ENCODE data around the gene MAOA. TPM values are rescaled to one million over a fixed set of nuclear protein-coding genes. Genes with fewer than 3 reads are reported as not detected.

Gene MAOA
- total RNA-seq, 2 donors from 2014 or later, result 0.38 to 4.7 TPM

- Mint-ChIP-seq H3K27ac (no peak overlapping the region), H3K4me1 (peaks cover 2% of the 10 kb centered on the region), H3K4me3 (no peak overlapping the region), H3K9me3 (peaks cover 44% of the 10 kb centered on the region), H3K36me3 (ENCODE audit: low read depth) (peaks cover 4% of the 10 kb centered on the region), H3K27me3 (ENCODE audit: insufficient read depth) (no peaks in the 10 kb centered on the region)
- H3K27ac ChIP-seq (ENCODE audit: low read depth, low read length), result no peak overlapping the region
- no peak overlapping the region for H3K4me3 ChIP-seq (ENCODE audit: low read length)
- TF ChIP-seq CTCF (conservative IDR thresholded peaks at IDR 0.05), result no peak
- DNase-seq, result no peak
- no peak overlapping the region for H3K9ac ChIP-seq (ENCODE audit: extremely low read depth, low read length, poor library complexity, severe bottlenecking)
- H3K36me3 ChIP-seq (ENCODE audit: control insufficient read depth, insufficient read depth, low read length), result no peaks in the 10 kb centered on the region
- H3K4me1 ChIP-seq (ENCODE audit: control insufficient read depth, insufficient read depth, low read length), result no peaks in the 10 kb centered on the region
- no peaks in the 10 kb centered on the region for H3K27me3 ChIP-seq (ENCODE audit: control insufficient read depth, insufficient read depth, low read length, poor library complexity, severe bottlenecking)
- H3K9me3 ChIP-seq (ENCODE audit: control insufficient read depth, low read length), result no peaks in the 10 kb centered on the region
Measured at GRCh38 chrX:43676971-43677572, 21.0 kb downstream of the MAOA start.

DNA sequence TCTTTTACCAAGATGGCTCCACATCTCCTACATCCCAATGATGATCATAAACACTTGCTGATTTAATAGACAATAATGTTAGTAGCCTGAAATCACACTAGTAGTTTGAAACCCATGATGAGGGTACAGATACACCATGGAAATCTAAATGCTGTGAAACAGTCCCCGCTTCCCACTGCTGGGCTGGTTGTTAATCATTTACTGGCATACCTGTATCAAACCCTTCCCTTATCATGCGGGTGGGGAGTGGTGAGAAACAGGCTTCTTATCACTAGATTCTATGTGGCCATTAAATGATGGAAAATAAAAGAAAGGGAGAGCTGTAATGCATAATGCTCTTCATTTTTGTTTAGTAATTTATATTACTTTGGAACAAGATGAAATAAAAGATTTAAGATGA, 21.9 kb downstream of the MAOA start:
- H3K4me3 Mint-ChIP-seq, result no peak overlapping the region
- H3K27me3 Mint-ChIP-seq (ENCODE audit: insufficient read depth), result no peaks in the 10 kb centered on the region
- WGBS, 2 experiments (ENCODE audit: insufficient coverage in 1 of 2, insufficient read length in 1 of 2), result no CpG with 5 or more reads among the region's 2 CpGs
- Histone ChIP-seq H3K4me1 (ENCODE audit: control insufficient read depth, insufficient read depth, low read length) (no peaks in the 10 kb centered on the region), H3K27ac (ENCODE audit: low read depth, low read length) (no peak overlapping the region), H3K4me3 (ENCODE audit: low read length) (no peak overlapping the region), H3K9ac (ENCODE audit: extremely low read depth, low read length, poor library complexity, severe bottlenecking) (no peak overlapping the region), H3K36me3 (ENCODE audit: control insufficient read depth, insufficient read depth, low read length) (no peaks in the 10 kb centered on the region), H3K27me3 (ENCODE audit: control insufficient read depth, insufficient read depth, low read length, poor library complexity, severe bottlenecking) (no peaks in the 10 kb centered on the region), H3K9me3 (ENCODE audit: control insufficient read depth, low read length) (no peaks in the 10 kb centered on the region)
- H3K9me3 Mint-ChIP-seq, result peaks cover 47% of the 10 kb centered on the region
- no peak overlapping the region for H3K27ac Mint-ChIP-seq
- peaks cover 4% of the 10 kb centered on the region for H3K36me3 Mint-ChIP-seq (ENCODE audit: low read depth)
- H3K4me1 Mint-ChIP-seq, result peaks cover 2% of the 10 kb centered on the region
- TF ChIP-seq CTCF (conservative IDR thresholded peaks at IDR 0.05), result no peak
- DNase-seq, result no peak

DNA sequence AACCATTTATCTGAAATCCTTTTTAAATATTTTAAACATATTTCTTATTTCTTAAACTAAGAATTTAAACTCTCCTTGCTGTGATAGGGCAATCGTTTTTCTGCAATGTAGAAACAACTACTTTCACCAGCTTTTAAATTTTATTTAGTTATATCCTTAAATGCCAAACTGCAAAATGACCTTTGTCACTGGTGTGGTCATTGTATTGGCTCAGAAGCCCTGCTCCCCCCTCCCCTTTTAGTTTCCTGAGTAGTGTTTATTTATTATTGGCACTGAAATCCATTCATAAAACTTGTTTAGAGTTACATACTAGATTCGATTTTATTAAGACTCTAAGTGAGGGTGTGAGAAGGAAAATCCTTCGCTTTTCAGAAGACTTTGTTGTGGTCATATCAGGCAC, 23.0 kb downstream of the MAOA start:
- Mint-ChIP-seq H3K9me3 (peaks cover 51% of the 10 kb centered on the region), H3K4me1 (peaks cover 2% of the 10 kb centered on the region), H3K27me3 (ENCODE audit: insufficient read depth) (no peaks in the 10 kb centered on the region), H3K27ac (no peak overlapping the region), H3K36me3 (ENCODE audit: low read depth) (peaks cover 4% of the 10 kb centered on the region), H3K4me3 (no peak overlapping the region)
- Histone ChIP-seq H3K4me3 (ENCODE audit: low read length) (no peak overlapping the region), H3K9ac (ENCODE audit: extremely low read depth, low read length, poor library complexity, severe bottlenecking) (no peak overlapping the region), H3K27ac (ENCODE audit: low read depth, low read length) (no peak overlapping the region), H3K9me3 (ENCODE audit: control insufficient read depth, low read length) (no peaks in the 10 kb centered on the region), H3K27me3 (ENCODE audit: control insufficient read depth, insufficient read depth, low read length, poor library complexity, severe bottlenecking) (no peaks in the 10 kb centered on the region), H3K4me1 (ENCODE audit: control insufficient read depth, insufficient read depth, low read length) (no peaks in the 10 kb centered on the region), H3K36me3 (ENCODE audit: control insufficient read depth, insufficient read depth, low read length) (no peaks in the 10 kb centered on the region)
- WGBS, 2 experiments (ENCODE audit: insufficient coverage in 1 of 2, insufficient read length in 1 of 2), result 88% methylated on average over 2 of the region's 3 CpGs; no CpG with 5 or more reads in 1 of the 2 experiments
- no peak for DNase-seq
- no peak for TF ChIP-seq CTCF (conservative IDR thresholded peaks at IDR 0.05)

All from endodermal cell (in vitro differentiated cells).